HG02840 (cell line): ENCODE data around the gene ARHGAP42.

Experiments used
- ATAC-seq: cut with Tn5 transposase; IDR thresholded peaks from one replicate; pipeline ENCODE4 v1.9.1; 2021; ENCODE audit warnings: mild to moderate bottlenecking, moderate library complexity, moderate number of reproducible peaks; ENCODE audit not compliant: unreplicated experiment, low FRiP score

ARHGAP42 gene

DNA sequence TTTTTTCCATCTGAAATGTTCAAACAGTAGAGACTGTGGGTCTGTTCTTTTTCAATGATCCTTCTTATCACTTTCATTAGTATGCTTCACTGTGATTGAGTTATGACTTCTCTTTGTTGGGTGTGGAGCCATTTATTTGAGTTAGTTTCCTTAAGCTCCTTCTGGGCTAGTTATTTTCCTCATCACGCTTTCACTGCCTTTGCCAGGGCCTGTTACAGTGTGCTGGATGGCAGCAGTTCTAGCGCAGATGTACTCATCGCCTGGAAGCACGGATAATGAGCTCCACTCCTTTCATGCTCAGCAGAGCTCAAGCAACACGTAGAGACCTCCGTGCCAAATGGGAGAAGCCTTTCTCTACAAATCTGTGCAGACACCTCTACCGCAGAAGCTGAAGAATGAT is 7.0 kb upstream of the ARHGAP42 start:
- ATAC-seq, result no peak

DNA sequence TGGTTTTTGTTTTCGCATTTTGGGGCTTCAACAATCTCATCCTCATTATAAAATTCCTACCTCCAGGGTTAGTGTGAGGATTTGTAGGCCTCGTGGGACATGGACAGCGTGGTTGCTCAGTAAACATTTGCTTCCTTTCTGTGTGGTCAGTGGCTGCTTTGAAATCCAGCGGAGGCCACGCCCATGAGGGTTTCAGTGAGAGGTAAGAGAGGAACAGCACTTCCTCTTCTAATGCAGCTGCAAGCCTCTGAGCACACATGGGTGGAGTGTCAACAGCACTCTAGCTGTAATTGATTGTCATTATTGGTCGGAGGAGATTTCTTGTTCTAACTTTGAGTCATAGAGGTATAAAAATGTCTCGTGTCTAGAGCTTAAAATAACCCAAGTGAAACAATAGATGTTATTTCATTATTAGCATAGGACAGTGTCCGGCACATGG is 6.0 kb upstream of the ARHGAP42 start:
- ATAC-seq, result peak; percentile 99

- ATAC-seq, result no peak
These were observed 4.7 kb upstream of the ARHGAP42 start for GRCh38 chr11:100682247-100682969.

DNA sequence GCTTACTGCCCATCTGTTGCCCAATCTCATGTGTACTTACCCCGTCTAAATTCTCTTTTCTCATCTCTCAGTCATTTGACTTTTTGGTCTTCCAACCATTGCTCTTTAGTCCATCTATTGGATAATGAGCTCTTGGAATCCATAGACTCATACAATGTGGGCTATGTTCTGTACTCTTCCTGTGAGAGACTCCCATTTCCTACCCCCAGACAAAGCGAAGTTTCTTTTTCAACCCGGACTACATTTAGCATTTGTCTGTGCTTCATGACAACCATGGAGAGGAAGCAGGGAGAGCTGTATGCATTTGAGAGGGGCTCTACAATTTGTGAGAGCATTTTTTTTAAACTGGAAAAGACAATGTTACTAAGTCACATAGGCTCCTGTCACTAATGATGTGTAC is 4.0 kb upstream of the ARHGAP42 start:
- no peak for ATAC-seq

DNA sequence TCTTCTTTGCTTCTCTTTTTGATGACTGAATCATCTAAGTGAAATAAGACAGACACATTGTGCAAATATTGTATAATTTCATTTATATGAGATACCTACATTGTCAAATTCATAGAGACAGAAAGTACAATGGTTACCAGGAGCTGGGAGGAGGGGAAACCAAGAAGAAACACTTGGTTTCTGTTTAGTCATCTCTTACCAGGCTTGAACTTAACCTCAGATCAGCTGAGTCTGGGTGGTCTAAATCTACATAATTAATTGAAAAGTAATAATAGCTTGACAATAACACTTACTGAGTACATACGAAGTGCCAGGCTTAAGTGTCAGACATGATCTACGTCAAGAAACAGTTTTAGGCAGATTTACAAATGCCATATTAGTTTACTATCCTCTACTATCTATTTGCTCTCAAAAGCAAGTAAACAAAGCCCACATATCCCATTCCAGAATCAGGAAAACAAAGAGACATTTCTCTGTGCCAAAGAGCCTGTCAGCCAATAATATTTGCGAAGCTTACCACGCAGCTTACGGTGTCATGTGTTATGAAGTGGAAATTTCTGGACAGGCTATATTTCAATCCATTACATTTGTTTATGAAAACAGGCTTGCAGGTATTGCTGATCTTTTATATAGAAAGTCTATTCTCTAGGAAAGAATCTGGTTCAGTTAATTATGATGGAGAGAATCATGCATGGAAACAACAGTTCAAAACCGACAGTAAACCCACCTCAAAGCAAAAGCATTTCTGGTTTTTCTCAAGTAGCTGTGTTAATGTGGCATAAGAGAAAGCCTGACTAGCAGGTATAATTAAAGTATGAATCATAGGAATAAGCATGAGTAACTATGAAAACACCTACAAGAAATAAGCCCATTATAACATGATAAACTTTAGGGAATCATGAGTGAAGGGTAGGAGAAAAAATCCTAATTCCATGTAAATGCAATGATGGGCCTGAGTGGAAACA is 2.7 kb upstream of the ARHGAP42 start:
- peak; percentile 27 for ATAC-seq

GRCh38 chr11:100686476-100687053 is 523 bp upstream of the ARHGAP42 start:
- no peak for ATAC-seq

DNA sequence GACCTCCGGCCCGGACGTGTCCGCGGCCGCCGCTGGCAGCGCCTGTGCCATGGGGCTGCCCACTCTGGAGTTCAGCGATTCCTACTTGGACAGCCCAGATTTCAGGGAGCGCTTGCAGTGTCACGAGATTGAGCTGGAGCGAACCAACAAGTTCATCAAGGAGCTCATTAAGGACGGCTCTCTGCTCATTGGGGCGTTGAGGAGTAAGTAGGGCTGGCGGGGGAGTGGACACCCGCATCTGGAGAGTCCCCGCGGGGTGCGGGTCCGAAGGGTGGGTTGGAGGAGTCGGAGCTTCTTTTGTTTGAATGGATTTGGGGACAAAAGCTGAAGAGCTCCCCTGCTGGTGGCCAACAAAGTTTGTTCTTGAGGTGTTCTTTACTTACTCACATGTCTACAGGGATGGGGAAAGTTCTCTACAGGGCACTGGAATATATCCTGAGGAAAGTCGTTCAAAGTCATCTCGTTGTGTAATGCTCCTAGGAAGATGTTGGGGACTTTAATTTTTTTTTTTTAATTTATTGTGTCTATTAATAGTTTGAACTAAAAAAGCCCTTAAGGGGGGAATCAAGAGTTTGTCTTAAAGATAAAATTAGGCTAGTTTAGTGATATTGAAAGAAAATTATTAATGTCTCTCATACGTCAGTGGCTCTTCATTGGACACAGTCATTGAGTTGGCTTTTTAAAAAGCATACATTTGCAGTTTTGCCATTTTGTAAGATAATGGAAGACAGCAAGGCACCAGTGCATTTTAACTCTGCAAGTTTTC is 725 bp downstream of the ARHGAP42 start:
- peak; percentile 50 for ATAC-seq

DNA sequence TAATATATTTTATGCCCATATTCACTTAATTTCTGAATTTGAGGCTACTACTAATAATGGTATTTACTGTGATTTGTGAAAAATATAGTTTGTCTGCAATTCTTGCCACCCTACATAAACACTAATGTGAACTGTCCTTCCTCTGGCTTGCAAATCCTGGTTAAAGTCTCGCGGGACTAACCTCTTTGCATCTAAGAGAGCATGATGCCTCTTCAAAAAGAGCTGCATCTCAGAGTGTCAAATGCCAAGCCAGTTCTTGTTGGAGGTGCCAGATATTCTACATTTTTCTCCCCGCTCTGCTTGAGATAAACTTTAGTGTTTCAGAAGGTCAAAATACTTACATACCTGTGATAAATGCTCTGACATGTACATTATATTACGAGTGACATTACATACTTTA is 2.1 kb downstream of the ARHGAP42 start:
- no peak for ATAC-seq

DNA sequence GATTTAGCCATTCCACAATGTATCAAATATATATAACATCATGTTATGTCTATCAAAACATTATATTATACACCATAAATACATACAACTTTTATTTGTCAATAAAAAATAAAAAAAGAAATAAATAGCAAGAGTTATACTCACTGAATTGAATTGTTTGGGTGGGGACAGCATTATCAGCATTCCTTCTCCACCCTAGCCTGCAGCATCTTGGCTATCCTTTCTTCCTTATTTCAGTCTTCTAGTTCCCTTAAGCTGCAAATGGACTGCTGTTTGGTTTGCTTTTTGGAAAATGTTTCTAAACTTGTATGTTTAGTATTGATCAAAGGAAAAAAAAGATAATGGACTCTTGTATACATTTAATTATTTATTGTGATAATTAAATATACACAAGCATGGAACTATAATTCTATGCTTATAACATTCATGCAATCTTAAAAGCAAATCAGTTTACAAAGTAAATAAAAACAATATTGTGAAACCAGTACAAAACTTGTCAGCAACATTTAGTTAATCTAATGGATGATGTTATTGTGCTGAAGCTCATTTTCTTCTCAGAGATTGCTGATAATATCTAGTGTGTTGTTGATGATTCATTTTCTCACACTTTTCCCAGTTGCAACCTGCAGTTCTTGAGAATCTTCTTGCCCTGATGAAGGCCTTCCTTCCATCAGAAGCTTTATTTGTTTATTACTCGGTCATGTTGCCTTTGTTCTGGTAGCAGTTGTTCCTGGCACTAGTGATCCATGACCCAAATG is 5.0 kb downstream of the ARHGAP42 start:
- ATAC-seq, result no peak

DNA sequence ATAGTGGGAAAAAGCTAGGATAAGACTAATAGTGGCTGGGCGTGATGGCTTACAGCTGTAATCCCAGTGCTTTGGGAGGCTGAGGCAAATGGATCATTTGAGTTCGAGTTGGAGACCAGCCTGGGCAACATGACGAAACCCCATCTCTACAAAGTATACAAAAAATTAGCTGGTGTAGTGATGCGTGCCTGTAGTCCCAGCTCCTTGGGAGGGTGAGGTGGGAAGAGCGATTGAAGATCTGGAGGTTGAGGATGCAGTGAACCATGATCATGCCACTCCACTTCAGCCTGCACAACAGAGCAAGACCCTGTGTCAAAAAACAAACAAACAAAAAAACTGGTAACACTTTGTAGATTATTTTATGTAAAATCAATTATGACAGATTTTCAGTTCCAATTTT is 8.8 kb downstream of the ARHGAP42 start:
- ATAC-seq, result no peak

GRCh38 chr11:100703139-100703538 is 16.1 kb downstream of the ARHGAP42 start:
- no peak for ATAC-seq

DNA sequence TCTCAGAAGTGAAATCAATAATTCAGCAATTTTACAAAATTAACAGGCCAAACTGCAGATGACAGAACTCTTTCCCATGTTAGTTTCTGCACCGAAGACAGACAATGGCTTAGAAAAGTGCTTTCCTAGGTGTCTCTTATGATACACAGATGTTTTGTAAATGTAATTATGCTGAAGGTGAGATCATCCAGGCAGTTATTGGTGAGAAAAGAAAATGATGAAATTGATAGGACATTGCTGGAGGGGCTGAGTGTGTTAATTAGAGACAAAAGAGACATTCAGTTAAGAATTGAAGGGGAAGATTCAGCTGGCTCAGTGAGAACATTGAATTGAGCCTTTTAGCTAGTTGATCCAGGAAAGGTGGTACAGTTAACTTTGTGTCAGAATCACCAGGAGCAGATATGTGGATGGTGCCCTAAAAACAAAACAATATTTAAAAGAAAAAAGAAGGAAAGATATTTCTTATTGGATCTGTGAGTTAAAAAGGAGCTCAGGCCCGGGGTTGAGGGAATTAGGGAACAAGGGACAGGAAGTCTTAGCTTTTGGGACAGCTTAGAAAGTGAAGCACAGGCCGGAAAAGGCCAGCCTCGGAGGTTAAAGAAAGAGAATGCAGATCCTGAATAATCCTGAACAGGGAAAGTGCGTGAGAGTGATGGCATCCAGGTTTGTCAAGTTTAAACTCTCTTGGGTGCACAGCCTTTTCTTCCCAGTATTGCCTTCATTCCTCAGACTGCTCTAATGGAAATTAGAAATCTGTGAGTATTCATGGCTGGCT is 16.9 kb downstream of the ARHGAP42 start:
- no peak for ATAC-seq

- ATAC-seq, result no peak
These were observed 18.4 kb downstream of the ARHGAP42 start for GRCh38 chr11:100705447-100705846.

DNA sequence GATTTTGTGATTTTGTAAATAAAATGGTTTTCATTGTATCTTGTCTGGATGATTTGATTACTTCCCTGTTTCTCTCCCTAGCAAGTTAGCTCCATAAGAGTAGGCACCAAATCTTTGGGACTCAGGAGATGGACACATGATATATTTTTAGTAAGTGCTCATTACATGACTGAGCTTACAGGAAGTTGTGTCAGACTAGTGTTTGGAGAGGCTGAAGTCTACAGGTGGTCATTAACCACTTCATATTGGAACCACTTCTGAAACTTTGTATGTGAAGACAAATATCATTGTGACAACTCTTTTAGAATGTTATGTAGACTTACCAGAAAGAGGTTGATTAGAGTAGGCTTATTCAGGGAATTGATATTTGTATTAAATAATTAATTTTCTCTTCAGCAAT is 19.1 kb downstream of the ARHGAP42 start:
- ATAC-seq, result peak; percentile 45

DNA sequence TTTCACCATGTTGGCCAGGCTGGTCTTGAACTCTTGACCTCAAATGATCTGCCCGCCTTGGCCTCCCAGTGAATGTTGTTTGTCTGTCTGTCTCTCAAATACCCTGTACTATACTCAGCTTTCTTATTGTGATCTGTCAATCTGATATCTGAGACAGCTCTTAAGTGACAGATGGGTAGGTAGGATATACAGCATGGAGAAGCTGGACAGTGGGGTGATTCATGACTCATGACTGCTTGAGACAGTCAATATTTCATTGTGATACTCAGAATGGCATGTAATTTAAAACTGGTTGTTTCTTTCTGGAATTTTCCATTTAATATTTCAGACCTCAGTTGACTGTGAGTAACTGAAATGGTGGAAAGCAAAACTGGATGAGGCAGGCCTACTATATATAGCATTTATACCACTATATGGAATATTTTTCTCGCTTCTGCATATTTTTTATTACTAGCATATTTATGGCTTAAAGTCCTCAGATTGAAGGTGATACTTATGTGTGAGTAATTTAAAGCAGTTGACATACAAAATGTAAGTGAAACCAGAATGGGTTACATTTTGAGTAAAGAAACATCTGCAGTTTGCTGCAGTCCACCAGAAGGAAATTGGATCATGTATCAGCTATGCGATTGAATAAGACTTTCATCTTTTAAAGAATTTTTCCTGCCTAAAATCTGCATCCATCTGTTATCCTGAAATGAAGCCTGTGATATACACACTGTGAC is 22.3 kb downstream of the ARHGAP42 start:
- ATAC-seq, result peak; percentile 59

- ATAC-seq, result no peak
These were observed 24.9 kb downstream of the ARHGAP42 start for GRCh38 chr11:100711984-100712383.

DNA sequence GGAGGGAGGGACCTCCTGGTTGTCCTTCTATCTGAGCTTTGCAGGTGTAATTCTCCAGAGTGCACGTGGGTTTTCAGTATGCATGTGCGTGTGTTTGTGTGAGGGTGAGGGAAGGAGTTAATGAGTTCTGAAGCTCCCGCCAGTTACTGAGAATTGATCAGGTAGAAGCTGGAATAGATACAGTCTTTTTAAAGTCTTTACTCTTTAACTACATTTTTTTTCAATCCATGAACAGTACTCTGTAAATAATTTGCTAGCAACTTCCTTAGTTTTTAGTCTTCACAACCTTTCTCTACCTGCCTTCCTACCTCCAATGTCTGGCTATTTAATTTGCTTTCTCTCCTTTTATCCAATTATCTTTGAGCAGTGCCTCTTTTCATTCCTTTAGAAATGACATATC is 25.5 kb downstream of the ARHGAP42 start:
- ATAC-seq, result no peak

GRCh38 chr11:100715165-100715761 is 28.2 kb downstream of the ARHGAP42 start:
- ATAC-seq, result no peak
